Stimulated activated CD8-positive, alpha-beta memory T cell treated with anti-CD3 and anti-CD28 coated beads, Interleukin-12 subunit alpha, Interleukin-12 subunit beta, amount 100 ng/mL, for 24 hours (primary cell): Measurements from ENCODE around the gene WTAP.
"Not testable (repeated sequence)": the region's sequence is repeated elsewhere in the genome, so short reads cannot be mapped to it uniquely, and the experiment has no call there.

Experiments used
- DNase-seq: peaks from one replicate; pipeline ENCODE4 v3.0.0-alpha.2; 2020; ENCODE audit errors: extremely low read depth

The WTAP gene

GRCh38 chr6:159761873-159762680 is 34.8 kb downstream of the WTAP start, which contains the start of gene ACAT2:
Gene ACAT2, plus strand, starts transcription at chr6:159762045. Its CDS starts 43 bp downstream, at chr6:159762088.
- peak; percentile 89 for DNase-seq

GRCh38 chr6:159762681-159763293 is 35.5 kb downstream of the WTAP start:
- DNase-seq: no peak

GRCh38 chr6:159766906-159767305 is 39.6 kb downstream of the WTAP start:
- no peak for DNase-seq

- DNase-seq: no peak
Observed at GRCh38 chr6:159769470-159769869, 42.2 kb downstream of the WTAP start.

- no peak for DNase-seq
Observed at GRCh38 chr6:159772196-159772595, 44.9 kb downstream of the WTAP start.

GRCh38 chr6:159777240-159777904 is 50.1 kb downstream of the WTAP start:
- no peak for DNase-seq

- DNase-seq: no peak
Observed at GRCh38 chr6:159778131-159778530, 50.8 kb downstream of the WTAP start.

- no peak for DNase-seq
Observed at GRCh38 chr6:159778542-159779103, 51.3 kb downstream of the WTAP start.

- DNase-seq: no peak
Observed at GRCh38 chr6:159788276-159788675, 61.0 kb downstream of the WTAP start.

GRCh38 chr6:159788753-159789376 is 61.6 kb downstream of the WTAP start:
- DNase-seq: peak; percentile 3

- DNase-seq: peak; percentile 98
Observed at GRCh38 chr6:159789377-159790148, 62.3 kb downstream of the WTAP start, which contains the start of gene TCP1. Gene TCP1, minus strand, starts transcription at chr6:159789602. Its CDS starts 134 bp downstream, at chr6:159789468.

- DNase-seq: peak; percentile 83
Observed at GRCh38 chr6:159790149-159790955, 63.0 kb downstream of the WTAP start, which contains the start of gene MRPL18. Gene MRPL18, plus strand, starts transcription at chr6:159790467. Its CDS starts 121 bp downstream, at chr6:159790588.

- peak; percentile 0 for DNase-seq
Observed at GRCh38 chr6:159790956-159791598, 63.8 kb downstream of the WTAP start.

- not testable (repeated sequence) for DNase-seq
Observed at GRCh38 chr6:159794976-159795375, 67.7 kb downstream of the WTAP start.

GRCh38 chr6:159797554-159797953 is 70.2 kb downstream of the WTAP start:
- DNase-seq: no peak

GRCh38 chr6:159800141-159800865 is 73.0 kb downstream of the WTAP start, which contains the start of gene PNLDC1:
Gene PNLDC1, plus strand, starts transcription at chr6:159800276. Its CDS starts 32 bp downstream, at chr6:159800308.
- DNase-seq: no peak

GRCh38 chr6:159801935-159802334 is 74.6 kb downstream of the WTAP start:
- no peak for DNase-seq

GRCh38 chr6:159804504-159804903 is 77.2 kb downstream of the WTAP start:
- no peak for DNase-seq
